ENCODE measurements around the gene KRT78. TPM values are rescaled to one million over a fixed set of nuclear protein-coding genes. Genes with fewer than 3 reads are reported as not detected.

Gene KRT78
- total RNA-seq, 2 experiments from 2014 or later: not detected

GRCh38 chr12:52844386-52844785 lies 4.4 kb downstream of the KRT78 start:
- DNase-seq (ENCODE audit: low spot score): no peak
- TF ChIP-seq EZH2phosphoT487 (IDR thresholded peaks at IDR 0.05; ENCODE audit: borderline replicate concordance, low read depth, low read length): no peak
- TF ChIP-seq CTCF (conservative IDR thresholded peaks at IDR 0.05; ENCODE audit: low read length): no peak
- Histone ChIP-seq H3K4me1 (ENCODE audit: insufficient read depth, low read length, poor library complexity, severe bottlenecking) (peaks cover 5% of the 10 kb centered on the region), H3K36me3 (ENCODE audit: insufficient read depth, low read length) (no peaks in the 10 kb centered on the region), H3K27ac (ENCODE audit: low read depth, low read length, poor library complexity, severe bottlenecking) (no peak overlapping the region), H4K20me1 (ENCODE audit: insufficient read depth, low read length) (no peaks in the 10 kb centered on the region), H3K9me2 (ENCODE audit: insufficient read depth, low read length) (no peaks in the 10 kb centered on the region), H3K79me2 (ENCODE audit: insufficient read depth, low read depth, low read length) (no peaks in the 10 kb centered on the region), H3K4me3 (ENCODE audit: low read depth, low read length, poor library complexity, severe bottlenecking) (no peak overlapping the region), H3K9me3 (ENCODE audit: low read length) (no peaks in the 10 kb centered on the region), H2AFZ (ENCODE audit: low read length) (no peak overlapping the region), H3K4me2 (ENCODE audit: low read length) (no peak overlapping the region)
- ChIA-PET CTCF (ENCODE audit: unreplicated experiment) (no interaction called here), POLR2A (interaction anchor here (0.5 kb wide), 1 partner anchor 41 kb away, joined by 3 read pairs; no protein-coding TSS in a partner anchor)
- intact Hi-C loops (cut with micrococcal nuclease; ENCODE audit: unreplicated experiment): no loop called here
- no TSS peak for BruUV-seq (replicated peaks)

- Histone ChIP-seq H4K20me1 (ENCODE audit: insufficient read depth, low read length) (no peaks in the 10 kb centered on the region), H3K4me2 (ENCODE audit: low read length) (no peak overlapping the region), H3K9me3 (ENCODE audit: low read length) (no peaks in the 10 kb centered on the region), H3K79me2 (ENCODE audit: insufficient read depth, low read depth, low read length) (no peaks in the 10 kb centered on the region), H3K4me3 (ENCODE audit: low read depth, low read length, poor library complexity, severe bottlenecking) (no peak overlapping the region), H3K9me2 (ENCODE audit: insufficient read depth, low read length) (no peaks in the 10 kb centered on the region), H2AFZ (ENCODE audit: low read length) (no peak overlapping the region), H3K36me3 (ENCODE audit: insufficient read depth, low read length) (no peaks in the 10 kb centered on the region), H3K27ac (ENCODE audit: low read depth, low read length, poor library complexity, severe bottlenecking) (no peak overlapping the region), H3K4me1 (ENCODE audit: insufficient read depth, low read length, poor library complexity, severe bottlenecking) (no peaks in the 10 kb centered on the region)
- CTCF ChIA-PET (ENCODE audit: unreplicated experiment): no interaction called here
- BruUV-seq (replicated peaks): no TSS peak
- no peak for DNase-seq (ENCODE audit: low spot score)
- TF ChIP-seq CTCF (conservative IDR thresholded peaks at IDR 0.05; ENCODE audit: low read length) (no peak), EZH2phosphoT487 (IDR thresholded peaks at IDR 0.05; ENCODE audit: borderline replicate concordance, low read depth, low read length) (no peak)
- intact Hi-C loops (cut with micrococcal nuclease; ENCODE audit: unreplicated experiment): no loop called here
- POLR2A ChIA-PET: interaction anchor here (0.6 to 1.0 kb wide), 2 partner anchors 37 to 362 kb away, joined by 3 to 4 read pairs; no protein-coding TSS in a partner anchor
Measured at GRCh38 chr12:52839436-52840105, 9.2 kb downstream of the KRT78 start.
